IPS DF 4.7 (cell line): ENCODE results near the gene PLOD3.
A peak's percentile ranks its signal among the peaks of the same experiment; 100 is the strongest.
"Not testable (repeated sequence)": the region's sequence is repeated elsewhere in the genome, so short reads cannot be mapped to it uniquely, and the experiment has no call there.

Source experiments
- DNase-seq: peaks from one replicate; pipeline ENCODE4 v3.0.0-alpha.2; 2013; ENCODE audit warnings: low spot score; ENCODE audit errors: extremely low read depth

Gene PLOD3, protein sequence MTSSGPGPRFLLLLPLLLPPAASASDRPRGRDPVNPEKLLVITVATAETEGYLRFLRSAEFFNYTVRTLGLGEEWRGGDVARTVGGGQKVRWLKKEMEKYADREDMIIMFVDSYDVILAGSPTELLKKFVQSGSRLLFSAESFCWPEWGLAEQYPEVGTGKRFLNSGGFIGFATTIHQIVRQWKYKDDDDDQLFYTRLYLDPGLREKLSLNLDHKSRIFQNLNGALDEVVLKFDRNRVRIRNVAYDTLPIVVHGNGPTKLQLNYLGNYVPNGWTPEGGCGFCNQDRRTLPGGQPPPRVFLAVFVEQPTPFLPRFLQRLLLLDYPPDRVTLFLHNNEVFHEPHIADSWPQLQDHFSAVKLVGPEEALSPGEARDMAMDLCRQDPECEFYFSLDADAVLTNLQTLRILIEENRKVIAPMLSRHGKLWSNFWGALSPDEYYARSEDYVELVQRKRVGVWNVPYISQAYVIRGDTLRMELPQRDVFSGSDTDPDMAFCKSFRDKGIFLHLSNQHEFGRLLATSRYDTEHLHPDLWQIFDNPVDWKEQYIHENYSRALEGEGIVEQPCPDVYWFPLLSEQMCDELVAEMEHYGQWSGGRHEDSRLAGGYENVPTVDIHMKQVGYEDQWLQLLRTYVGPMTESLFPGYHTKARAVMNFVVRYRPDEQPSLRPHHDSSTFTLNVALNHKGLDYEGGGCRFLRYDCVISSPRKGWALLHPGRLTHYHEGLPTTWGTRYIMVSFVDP

DNA sequence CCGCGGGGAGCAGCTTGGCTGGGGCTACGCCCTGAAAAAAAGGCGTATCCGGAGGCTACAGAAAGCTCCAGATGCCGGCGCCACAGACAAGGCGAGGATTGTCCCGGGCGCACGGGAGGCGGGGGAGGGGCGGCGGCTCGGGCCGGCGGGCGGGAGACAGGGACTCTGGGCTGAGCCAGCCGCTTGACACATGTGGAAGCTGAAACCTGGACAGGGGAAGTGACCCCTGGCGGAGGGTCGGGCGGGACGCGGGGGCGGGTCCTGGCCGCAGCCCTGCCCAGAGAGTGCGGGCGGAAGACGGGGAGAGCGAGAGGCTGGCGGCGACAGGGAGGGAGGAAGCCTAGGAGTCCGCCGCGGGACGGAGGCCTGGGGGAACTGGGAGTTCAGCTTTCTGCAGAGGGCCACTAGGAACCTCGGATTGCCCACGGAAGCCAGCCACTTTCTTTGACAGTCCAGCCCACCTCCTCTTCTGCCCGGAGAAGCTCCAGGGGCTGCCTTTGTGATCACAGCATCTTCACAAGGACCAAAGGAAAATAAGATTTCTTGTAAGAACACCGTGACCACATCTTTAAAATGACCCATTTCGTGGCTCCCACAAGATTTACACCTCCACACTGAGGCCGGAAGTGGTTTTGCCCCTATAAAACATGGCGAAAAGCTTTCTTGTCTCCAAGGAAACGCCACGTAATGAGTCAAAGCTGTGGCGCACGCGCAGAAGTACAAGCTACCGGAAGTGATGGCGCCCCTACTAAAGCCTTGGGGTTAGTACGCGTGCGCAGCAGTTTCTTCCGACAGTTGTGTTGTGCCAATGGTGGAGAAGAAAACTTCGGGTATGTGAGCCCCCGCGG, at the start of gene PLOD3, which contains the start of gene ZNHIT1:
Gene PLOD3 (minus strand): TSS at position 194 of the 848 bp plus-strand sequence. CDS start 307 bp downstream, outside the sequence.
Gene ZNHIT1 (plus strand): TSS at position 778 of the 848 bp plus-strand sequence. CDS start 31 bp downstream, at position 809.
- peak; percentile 94 for DNase-seq

DNA sequence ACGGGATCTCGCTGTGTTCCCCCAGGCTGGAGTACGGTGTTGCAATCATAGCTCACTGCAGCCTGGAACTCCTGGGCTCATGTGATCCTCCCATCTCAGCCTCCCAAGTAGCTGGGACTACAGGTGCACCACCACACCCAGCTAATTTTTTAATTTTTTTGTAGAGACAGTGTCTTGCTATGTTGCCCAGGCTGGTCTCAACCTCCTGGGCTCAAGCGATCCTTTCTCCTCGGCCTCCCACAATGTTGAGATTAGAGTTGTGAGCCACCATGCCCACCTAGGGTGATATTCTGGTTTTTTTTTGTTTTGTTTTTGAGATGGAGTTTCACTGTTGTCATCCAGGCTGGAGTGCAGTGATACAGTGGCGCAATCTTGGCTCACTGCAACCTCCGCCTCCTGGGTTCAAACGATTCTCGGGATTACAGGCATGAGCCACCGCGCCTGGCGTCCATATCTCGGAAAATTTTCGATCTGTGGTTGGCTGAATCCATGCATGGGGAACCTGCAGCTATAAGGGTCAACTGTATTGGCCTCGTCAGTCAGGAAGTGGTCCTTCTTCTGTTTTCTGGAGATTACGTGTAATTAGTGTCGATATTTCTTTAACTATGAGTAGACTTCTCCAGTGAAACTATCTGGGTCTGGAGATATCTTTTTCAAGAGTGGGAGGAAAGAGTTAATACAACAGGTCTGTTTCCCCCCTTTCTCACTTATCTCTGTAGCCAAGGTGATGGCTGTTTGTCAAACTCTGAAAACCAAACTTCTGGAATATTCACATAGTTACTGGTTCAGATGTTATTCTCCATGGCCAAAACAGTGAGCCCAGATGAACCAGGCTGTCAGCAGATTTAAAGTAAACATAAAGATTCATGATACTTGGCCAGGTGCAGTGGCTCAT, 48.5 kb upstream of the PLOD3 start:
- no peak for DNase-seq

DNA sequence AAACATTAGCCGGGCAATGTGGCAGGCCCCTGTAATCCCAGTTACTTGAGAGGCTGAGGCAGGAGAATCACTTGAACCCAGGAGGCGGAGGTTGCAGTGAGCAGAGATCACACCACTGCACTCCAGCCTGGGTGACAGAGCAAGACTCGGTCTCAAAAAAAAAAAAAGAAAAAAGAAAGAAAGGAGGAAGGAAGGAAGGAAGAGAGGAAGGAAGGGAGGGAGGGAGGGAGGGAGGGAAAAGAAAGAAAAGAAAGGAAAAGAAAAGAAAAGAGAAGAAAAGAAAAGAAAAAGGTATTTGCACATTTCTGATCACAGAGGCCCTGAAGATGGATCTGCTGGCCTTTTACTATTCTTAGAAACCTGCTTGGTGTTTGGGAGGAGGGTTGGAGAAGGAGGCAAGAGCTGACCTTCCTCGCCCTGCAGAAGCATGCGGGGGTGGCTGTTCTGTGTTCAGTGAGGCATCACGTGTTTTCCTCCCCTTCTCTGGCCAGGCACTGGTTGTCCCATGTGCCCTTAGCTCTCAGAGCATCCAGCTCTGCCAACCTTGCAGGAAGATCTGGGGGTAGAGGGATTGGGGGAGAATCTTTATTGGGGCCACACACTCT, 46.8 kb upstream of the PLOD3 start:
- not testable (repeated sequence) for DNase-seq

DNA sequence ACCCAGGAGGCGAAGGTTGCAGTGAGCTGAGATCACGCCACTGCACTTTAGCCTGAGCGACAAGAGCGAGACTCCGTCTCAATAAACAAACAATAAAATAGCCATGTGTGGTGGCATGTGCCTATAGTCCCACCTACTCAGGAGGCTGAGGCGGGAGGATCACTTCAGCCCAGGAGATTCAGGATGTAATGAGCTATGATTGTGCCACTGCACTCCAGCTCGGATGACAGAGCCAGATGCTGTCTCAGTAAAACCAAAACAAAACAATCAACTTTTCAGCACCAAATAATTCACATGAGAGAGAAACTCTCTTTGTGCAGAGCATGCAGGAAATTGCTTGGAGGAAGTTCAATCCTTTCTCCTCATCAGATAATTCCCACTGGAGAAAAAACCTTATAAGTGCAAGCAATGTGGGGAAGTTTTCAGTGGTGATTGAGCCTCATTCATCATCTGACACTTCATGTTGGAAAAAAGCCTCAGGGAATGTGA, 40.9 kb upstream of the PLOD3 start:
- DNase-seq, result no peak

DNA sequence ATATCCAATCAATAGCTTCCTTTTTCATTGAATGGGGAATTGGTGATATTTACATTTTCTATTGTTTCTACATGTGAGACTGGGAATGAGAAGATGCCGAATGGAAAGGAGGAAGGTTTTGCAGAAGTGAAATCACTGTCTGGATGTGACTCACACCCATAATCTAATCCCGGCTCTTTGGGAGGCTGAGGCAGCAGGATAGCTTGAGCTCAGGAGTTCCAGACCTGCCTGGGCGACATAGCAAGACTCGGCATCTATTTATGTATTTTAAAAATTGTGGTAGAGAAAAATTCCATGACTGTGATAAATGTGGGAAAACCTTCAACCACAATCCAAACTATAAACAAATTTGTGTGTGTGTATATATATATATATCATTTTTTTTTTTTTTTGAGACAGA, 38.4 kb upstream of the PLOD3 start:
- no peak for DNase-seq

DNA sequence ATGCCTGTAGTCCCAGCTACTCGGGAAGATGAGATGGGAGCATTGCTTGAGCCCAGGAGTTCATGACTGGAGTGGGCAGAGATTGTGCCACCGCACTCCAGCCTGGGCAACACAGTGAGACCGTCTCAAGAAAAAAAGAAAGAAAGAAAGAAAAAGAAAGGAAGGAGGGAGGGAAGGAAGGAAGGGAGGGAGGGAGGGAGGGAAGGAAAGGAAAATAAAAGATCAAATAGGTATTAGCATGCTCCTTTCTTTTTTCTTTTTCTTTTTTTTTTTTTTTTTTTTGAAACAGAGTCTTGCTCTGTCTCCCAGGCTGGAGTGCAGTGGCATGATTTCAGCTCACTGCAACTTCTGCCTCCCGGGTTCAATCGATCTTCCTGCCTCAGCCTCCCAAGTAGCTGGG, 35.8 kb upstream of the PLOD3 start:
- DNase-seq, result not testable (repeated sequence)

DNA sequence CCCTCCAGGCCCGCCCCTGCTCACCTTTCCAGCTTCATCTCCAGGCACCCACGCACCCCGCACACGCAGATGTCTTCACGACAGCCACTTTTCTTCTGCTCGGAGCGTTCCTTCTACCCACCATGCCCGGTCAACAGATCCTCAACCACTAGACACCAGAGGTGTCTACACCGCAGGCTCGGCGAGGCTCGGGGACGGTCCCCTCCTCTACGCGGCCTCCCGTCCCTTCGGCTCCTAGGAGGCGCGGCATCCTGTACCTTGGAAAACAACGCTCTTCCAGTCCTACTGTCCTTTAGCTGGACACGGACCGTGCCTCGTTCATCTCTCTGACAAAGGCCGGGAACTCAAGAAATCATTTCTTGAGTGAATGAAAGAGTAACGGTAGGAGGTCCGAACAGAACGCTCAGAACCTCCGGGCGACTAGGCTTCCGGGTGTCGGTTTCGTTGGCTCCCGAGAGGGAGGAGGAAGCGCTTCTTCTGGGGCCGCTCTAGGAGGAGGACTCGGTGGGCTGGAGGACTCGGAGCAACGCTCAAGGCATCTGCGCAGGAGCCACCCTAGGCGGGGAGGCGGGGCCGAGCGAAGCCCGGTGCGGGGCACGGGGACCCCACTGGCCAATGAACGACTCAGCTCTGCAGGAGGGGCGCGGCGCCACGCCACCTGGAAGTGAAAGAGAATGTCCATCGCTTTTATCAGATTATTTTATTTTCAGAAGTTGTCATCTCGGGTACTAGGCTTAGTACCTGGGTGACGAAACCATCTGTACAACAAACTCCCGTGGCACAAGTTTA, 34.7 kb upstream of the PLOD3 start:
- peak; percentile 87 for DNase-seq

DNA sequence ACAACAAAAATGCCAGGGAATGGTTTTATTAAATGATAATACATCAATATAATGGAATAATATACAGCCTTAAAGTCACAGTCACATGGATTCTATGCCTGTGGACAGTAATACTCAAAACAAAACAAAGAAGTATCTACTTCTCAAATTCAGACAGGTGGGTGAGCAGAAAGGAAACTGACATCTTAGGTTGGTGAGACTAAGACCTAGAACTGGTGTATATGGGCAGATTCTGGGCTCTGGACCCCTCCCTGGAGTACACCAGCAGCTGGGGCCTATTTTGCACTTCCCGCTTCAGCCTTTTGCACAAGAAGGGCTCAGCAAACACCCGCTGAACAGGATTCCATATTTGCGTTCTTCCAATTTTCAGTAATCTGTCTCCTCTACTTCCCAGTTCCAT, 32.9 kb upstream of the PLOD3 start:
- DNase-seq, result no peak

DNA sequence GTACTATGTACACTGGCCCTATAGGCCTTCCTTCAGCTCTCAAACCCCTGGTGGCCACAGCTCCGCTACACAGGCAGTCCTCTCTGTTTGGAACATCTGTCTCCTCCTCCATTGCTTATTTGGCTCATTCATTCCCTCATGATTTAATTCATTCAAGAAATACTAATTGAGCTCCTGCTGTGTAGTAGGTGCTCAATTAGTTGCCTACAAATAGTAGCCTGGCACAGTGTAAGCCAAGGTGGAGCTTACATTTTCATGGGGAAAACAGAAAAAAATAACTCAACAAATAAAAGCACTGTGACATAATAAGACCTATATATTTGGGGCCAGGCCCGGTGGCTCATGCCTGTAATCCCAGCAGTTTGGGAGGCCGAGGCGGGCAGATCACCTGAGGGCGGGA, 30.9 kb upstream of the PLOD3 start:
- no peak for DNase-seq

DNA sequence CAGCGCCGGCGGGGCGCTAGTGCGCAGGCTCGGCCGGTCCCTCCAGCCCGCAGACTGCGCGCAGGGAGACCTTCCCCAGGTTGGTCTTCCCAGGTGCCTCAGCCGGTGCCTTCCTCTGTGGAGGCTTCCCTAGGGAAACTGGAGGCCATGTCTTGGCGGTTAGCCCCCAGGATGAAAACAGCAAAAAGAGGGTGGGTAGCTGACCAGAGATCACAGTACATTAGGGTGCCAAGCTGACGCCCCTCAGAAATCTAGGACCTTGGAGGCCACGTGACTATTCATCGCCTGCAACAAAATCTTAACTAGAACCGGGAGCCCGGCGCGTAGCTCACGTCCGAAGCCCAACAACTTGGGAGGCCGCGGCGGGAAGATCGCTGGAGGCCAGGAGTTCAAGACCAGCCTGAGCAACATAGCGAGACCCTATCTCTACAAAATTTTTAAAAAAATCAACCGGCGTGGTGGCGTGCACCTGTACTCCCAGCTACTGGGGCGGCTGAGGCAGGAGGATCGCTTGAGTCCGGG, 27.8 kb upstream of the PLOD3 start:
- no peak for DNase-seq

DNA sequence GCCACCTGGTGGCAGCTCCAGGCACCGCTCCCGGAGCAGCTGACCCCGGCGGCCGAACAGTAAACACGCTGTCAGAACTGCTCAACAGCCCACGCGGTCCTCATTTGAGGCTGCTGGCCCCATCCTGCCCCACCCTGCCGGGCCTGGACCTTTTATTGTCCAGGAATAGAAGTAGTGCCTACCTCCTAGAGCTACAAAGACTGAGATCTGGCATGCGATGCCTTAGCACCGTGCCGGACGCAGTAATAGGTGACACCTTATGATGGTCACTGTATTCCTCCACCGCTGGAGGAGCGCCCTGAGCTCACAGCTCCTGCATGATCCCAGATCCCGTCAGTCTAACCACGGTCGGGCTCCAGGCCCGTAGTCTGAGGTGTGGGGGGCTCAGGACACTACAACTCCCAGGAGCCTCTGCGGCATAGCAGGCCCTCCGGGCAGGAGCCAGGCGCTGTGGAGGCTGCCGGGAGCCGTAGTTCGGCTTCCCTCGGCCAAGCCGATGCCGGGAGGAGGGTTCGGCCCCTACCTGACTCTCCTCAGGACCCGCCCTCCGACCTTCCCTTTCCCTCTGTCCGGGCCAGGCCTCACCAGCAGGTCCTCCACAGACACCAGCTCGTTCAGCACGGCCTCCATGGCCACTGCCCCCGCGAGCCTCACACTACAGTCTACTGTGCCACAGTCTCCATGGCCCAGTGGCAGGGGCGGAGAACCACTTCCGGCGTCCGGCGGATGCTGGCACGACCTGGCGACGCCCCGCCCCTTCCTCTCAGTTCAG, 27.2 kb upstream of the PLOD3 start, which contains the start of gene FIS1:
Gene FIS1 (minus strand): TSS at position 707 of the 772 bp plus-strand sequence. CDS start 77 bp downstream, at position 630.
- peak; percentile 68 for DNase-seq

DNA sequence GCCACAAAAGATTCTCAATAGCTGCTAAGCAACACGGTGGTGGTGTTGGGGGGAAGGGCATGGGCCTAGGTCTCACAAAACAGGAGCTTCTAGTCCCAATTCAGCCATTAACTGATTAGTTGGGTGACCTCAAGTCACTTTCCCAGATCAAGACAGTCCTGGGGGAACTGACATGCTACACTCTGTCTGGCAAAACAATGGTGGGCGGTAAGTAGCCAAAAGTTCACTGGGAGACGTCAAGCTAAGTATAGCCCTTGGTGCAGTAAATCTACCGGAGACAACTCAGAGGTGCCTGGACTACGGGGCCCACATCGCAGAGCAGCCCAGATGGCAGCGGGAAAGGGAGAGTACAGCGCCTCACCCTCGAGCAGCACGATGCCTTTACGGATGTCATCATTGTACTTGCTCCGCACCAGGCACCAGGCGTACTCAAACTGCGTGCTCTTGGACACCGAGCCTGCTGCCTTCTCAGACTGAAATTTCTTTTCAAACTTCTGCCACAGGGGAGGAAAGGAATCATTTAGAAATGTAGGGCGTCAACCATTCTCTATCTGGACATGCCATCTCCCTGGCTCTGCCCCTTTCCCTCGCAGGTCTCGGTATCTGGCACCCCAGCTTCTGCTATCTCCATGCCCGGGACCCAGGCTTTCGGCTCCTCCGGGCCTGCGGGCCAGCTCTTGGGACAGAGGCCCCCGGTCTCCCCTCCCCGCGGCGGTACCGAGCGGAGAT, 26.4 kb upstream of the PLOD3 start:
- DNase-seq, result no peak

DNA sequence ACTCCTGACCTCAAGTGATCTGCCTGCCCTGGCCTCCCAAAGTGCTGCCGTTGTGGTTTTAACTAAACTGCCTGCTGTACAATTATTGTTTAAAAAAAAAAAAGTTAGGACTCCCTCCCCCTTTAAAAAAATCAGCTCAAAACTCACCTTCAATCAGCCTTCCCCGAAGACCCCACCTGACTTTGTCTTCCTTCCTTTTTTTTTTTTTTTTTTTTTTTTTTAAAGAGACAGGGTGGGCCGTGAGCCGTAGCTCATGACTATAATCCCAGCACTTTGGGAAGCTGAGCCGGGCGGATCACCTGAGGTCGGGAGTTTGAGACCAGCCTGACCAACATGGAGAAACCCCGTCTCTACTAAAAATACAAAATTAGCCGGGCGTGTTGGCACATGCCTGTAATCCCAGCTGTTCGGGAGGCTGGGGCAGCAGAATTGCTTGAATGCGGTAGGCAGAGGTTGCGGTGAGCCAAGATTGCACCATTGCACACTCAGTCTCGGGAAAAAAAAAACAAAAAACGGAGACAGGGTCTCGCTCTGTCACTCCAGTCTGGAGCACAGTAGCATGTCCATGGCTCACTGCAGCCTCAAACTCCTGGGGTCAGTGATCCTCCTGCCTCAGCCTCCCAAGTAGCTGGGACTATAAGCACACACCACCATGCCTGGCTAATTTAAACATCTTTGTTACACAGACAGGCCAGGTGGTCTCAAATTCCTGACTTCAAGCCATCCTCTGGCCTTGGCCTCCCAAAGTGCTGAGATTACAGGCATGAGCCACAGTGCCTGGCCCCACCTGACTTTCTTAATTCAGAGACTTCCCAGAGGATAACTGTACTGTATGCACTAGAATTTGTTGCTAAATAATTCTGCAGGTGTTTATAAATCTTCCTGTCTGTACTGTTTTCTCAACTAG, 24.3 kb upstream of the PLOD3 start:
- DNase-seq, result no peak

DNA sequence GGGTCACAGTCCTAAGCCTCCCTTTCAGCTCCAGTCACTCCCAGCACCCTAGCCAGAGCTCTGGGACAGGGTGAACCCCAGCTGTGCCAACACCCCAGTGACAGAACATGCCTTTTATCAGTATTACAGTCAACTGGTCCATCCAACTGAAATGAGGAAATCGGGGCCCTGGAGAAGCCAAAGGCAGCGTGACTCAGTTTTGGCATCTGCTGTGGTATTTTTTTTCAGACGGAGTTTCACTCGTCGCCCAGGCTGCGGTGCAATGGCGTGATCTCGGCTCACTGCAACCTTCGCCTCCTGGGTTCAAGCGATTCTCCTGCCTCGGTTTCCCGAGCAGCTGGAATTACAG, 23.6 kb upstream of the PLOD3 start:
- no peak for DNase-seq

DNA sequence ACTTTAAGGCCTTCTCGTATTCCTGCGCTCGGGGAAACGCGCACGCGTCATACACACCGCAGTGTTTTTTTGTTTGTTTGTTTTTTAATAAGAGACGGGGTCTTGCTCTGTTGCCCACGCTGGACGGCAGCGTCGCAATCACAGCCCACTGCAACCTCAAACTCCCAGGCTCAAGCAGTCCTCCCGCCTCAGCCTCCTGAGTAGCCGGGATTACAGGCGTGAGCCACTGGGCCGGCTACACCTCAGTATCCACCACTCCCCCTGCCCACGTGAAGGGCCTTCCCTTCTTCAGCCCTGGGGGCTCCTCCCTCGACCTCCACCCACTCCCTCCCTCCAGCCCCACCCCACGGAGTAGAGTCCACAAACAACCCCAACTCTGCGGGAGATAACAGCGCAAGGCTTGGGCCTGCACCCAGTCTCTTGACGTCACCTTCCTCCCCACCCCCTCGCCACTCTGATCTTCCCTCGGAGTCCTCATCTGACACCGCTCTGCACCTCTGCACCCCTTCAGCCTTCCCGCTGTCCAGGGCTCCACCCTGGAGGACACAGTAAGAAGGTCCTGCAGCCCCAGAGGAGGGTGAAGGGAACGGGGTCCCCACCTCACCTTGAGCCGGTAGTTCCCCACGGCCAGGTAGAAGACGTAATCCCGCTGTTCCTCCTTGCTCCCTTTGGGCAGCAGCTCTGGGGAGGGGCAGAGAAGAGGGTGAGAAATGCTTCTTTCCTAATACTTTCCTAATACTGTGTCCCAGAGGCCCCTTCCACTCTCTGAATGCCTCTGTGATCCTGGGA, 23.0 kb upstream of the PLOD3 start:
- no peak for DNase-seq

DNA sequence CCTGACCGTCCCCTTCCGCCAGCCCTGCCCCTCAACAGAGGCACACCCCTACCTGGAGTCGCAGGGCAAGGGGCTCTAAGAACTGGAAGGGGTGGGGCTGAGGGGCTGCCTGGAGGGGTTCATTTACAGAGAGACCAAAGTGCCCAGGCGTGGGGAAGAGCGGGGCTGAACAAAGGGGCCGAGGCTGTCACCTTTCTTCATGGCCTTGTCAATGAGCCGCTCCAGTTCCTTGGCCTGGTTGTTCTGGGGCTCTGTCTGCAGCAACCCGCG, 22.5 kb upstream of the PLOD3 start:
- DNase-seq, result no peak
